ENCODE data around the gene PNPLA2. TPM values are rescaled to one million over a fixed set of nuclear protein-coding genes. Genes with fewer than 3 reads are reported as not detected.

PNPLA2 gene
- total RNA-seq, 1 donor from 2014 or later, result 321 TPM

DNA sequence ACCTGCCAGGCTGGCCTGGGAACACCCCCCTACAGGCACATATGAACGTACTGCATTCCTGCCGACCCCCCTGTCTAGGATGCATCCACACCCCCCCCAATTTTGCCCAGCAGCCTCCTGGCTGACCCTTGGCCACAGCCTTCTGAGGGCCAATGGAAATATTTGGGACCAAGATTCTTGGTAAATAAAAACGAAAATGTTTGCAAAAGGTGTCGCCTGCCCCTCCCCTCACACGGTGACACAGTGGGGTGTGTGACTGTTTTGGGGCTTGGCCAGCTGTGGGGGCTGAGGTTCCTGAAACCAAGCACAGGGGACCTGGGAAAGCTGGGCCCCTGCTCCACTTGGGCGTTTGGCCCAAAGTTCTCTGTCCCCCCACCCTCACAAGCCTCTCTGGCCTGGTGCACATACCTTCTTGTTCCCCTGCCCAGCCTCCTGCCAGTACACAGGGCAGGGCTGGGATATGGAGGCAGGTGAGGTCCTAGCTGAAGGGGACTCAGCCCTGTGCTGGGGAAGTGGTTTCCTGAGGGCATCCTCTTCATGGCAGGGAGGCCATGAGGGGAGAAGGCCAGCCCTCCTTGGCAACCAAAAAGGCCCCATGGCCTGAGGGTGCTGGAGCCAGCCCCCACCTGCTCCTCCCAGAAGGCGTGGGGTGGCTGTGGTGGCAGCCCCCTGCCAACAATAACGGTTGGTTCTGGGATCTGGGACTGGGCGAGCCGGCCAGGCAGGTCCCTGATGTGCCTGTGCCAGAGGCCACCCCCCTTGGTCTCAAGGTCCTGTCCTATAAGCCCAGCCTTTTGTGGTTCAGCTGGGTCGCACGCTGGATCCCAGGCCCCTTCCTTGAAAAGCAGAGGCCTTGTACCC, 6.9 kb downstream of the PNPLA2 start:
- intact Hi-C loops (cut with DNase I), result no loop called here
- ATAC-seq, result no peak
- no peak for DNase-seq (ENCODE audit: missing footprints)

DNA sequence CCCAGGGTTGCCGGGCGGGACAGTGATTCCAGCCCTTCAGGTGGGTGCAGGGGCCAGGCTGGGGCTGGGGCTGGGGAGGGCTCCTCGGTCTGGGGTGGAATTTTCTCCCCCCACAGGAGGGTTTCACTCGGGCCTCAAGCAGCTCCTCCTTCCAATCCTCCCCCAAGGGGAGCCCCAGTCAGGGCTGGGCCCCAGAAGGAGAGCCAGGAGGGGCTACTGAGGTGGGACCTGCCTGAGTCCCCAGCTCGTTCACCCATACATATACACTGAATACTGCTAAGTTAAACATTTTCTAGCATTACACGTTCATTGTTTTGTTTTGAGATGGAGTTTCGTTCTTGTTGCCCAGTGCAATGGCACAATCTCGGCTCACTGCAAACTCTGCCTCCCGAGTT, 7.5 kb downstream of the PNPLA2 start:
- no peak for DNase-seq (ENCODE audit: missing footprints)
- intact Hi-C loops (cut with DNase I), result no loop called here

DNA sequence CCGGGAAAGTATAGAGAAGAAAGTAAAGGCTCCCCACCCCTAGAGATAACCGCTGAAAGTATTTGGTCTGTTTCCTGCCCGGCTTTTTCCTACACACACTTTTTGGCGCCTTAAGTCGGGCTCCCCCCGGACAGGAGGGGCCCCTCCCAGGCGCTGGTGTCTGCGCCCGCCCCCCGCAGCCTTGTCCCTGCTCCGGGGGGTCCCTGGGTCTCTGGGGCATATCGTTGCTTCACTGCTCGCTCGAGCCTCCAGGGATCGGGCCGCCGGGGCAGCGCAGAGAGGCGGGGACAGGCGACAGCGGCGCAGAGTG, 8.1 kb downstream of the PNPLA2 start:
- DNase-seq (ENCODE audit: missing footprints), result no peak
- intact Hi-C loops (cut with DNase I), result no loop called here

More for the DNA sequence above, 7.5 kb downstream of the PNPLA2 start:
- no peak for ATAC-seq

GRCh38 chr11:827146-827896, 8.6 kb downstream of the PNPLA2 start:
- ATAC-seq (no peak), DNase-seq (ENCODE audit: missing footprints) (peak; percentile 69)
- intact Hi-C loops (cut with DNase I), result no loop called here

More for the DNA sequence above, 8.1 kb downstream of the PNPLA2 start:
- ATAC-seq, result no peak

- intact Hi-C loops (cut with DNase I), result no loop called here
- DNase-seq (ENCODE audit: missing footprints) (no peak), ATAC-seq (no peak)
These were observed 9.1 kb downstream of the PNPLA2 start, which contains the start of gene CRACR2B for GRCh38 chr11:827897-828192. Gene CRACR2B, plus strand, starts transcription at chr11:827919. Its CDS starts 689 bp downstream, at chr11:828608.

- DNase-seq (ENCODE audit: missing footprints) (no peak), ATAC-seq (no peak)
- intact Hi-C loops (cut with DNase I), result no loop called here
These were observed 9.9 kb downstream of the PNPLA2 start for GRCh38 chr11:828506-829175.

GRCh38 chr11:829176-829846, 10.6 kb downstream of the PNPLA2 start:
- intact Hi-C loops (cut with DNase I), result no loop called here
- peak; percentile 77 for DNase-seq (ENCODE audit: missing footprints)

DNA sequence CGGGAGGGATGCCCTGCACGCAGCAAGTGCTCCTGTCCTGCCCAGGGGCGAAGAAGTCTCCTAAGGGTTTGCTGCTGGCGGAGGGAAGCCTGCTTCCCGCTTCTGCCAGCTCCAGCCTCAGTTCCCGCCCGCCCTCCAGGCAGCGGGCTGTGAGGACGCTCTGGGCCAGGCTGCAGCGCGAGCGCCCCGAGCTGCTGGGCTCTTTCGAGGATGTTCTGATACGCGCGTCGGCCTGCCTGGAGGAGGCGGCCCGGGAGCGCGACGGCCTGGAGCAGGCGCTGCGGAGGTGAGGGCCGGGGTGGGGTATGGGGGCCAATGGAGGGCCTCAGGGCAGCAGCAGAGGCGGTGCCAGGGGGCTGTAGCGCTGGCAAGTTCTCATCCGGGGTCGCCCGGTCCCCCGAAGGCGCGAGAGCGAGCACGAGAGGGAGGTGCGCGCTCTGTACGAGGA, 11.2 kb downstream of the PNPLA2 start:
- peak; percentile 69 for DNase-seq (ENCODE audit: missing footprints)
- ATAC-seq, result no peak
- intact Hi-C loops (cut with DNase I), result no loop called here

More at GRCh38 chr11:829176-829846, 10.6 kb downstream of the PNPLA2 start:
- no peak for ATAC-seq

- ATAC-seq, result peak; percentile 59
These were observed 11.8 kb downstream of the PNPLA2 start for GRCh38 chr11:830295-831117.

GRCh38 chr11:831118-831864, 12.6 kb downstream of the PNPLA2 start:
- intact Hi-C loops (cut with DNase I), result no loop called here
- DNase-seq (ENCODE audit: missing footprints) (no peak), ATAC-seq (no peak)

More at GRCh38 chr11:830295-831117, 11.8 kb downstream of the PNPLA2 start:
- intact Hi-C loops (cut with DNase I), result no loop called here
- peak; percentile 87 for DNase-seq (ENCODE audit: missing footprints)

DNA sequence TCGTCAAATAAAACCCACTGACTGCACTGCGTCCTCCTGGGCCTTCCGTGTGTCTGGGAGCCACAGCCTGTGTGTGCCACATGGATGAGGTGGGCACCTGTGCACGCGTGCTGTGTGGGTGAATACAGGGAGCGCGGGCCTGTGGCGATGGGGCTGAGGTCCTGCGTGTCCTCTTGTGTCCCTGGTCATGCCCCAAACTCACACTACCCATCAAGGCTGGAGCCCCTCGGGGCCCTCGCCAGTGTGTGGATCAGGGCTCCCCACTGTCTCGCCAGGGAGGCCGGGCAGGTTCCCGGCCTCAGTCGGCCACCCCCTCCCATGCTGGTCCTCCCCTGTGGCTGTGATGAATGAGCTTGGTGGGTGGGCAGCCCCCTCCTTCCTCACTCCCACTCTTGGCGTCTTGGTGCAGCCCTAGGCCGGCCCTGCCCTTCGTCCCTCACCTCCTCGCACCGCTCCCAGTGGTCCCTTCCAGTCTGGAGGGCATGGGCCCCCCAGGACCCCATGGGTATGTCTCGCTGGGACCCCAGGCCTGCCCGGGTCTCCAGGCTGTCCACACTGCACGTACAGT, 13.3 kb downstream of the PNPLA2 start:
- ATAC-seq (no peak), DNase-seq (ENCODE audit: missing footprints) (no peak)
- intact Hi-C loops (cut with DNase I), result no loop called here

- ATAC-seq, result peak; percentile 38
- intact Hi-C loops (cut with DNase I), result no loop called here
- no peak for DNase-seq (ENCODE audit: missing footprints)
These were observed 13.9 kb downstream of the PNPLA2 start, which contains the start of gene CD151 for GRCh38 chr11:832529-833113. Gene CD151, plus strand, starts transcription at chr11:832952. Its CDS starts 3,118 bp downstream, at chr11:836070.

GRCh38 chr11:833114-833791, 14.5 kb downstream of the PNPLA2 start:
- DNase-seq (ENCODE audit: missing footprints), result no peak
- intact Hi-C loops (cut with DNase I), result no loop called here
- peak; percentile 13 for ATAC-seq

DNA sequence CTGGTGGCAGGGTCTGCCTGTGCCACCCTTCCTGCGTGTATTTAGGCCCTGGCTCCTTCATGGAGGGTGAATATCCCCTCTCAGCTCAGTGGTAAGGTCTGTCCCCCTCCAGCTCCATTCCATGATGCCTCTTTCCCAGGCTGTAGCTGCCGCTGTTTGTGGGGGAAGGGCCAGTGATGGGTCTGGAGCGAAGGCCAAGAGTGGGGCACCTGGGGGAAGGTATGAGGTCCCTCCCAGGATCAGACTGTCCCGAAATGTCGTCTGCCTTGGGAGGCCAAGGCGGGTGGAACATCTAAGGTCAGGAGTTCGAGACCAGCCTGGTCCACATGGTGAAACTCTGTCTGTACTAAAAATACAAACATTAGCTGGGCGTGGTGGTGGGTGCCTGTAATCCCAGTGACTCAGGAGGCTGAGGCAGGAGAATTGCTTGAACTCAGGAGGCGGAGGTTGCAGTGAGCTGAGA, 15.2 kb downstream of the PNPLA2 start:
- no peak for ATAC-seq
- intact Hi-C loops (cut with DNase I), result no loop called here
- no peak for DNase-seq (ENCODE audit: missing footprints)

DNA sequence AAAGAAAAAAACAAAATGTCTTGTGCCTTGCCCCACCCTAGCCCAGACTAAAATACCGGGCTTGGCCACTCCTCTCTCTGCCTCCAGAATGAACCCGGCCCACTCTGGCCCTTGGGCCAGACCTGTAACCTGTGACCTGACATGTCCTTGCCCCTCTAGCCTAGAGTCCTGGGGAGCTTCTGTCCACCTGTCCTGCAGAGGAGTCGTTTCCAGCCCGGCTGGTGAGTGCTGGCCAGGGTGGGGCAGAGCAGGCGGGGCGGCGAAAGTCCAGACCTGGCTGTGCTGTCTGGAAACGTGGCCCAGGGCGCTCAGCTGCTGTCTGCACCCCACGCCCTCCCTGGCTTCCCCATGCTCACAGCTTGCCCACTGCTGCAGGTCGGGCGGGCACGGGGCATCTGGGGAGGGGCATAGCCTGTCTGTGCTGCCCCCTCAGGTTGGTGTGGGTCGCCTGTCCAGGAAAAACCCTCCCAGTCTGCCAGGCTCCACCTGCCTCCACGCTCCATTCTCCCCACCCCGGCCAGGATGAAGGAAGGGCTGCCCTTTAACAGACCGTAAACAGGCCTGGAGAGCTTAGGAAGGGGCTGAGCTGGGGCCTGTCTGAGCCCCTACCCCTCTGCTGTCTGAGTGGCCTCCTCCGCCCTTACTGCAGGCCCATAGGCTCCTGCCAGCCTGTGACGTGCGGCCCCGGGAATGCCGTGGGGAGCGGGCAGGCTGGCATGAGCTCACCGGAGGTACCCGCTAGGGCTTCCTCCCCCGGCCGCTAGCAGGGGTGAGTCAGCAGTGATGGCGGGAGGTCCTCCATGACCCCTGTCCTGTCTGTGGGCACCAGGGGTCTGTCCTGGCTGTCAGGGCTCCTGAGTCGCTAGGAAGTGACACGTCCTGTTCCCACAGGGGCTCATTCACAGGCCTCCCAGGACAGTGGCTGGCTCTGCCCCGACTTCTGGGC, 15.9 kb downstream of the PNPLA2 start:
- no peak for DNase-seq (ENCODE audit: missing footprints)
- intact Hi-C loops (cut with DNase I), result no loop called here
- ATAC-seq, result peak; percentile 56

All from Right ventricle myocardium inferior (tissue), 1 donor.